ENCODE results near the gene BTBD9.

DNA sequence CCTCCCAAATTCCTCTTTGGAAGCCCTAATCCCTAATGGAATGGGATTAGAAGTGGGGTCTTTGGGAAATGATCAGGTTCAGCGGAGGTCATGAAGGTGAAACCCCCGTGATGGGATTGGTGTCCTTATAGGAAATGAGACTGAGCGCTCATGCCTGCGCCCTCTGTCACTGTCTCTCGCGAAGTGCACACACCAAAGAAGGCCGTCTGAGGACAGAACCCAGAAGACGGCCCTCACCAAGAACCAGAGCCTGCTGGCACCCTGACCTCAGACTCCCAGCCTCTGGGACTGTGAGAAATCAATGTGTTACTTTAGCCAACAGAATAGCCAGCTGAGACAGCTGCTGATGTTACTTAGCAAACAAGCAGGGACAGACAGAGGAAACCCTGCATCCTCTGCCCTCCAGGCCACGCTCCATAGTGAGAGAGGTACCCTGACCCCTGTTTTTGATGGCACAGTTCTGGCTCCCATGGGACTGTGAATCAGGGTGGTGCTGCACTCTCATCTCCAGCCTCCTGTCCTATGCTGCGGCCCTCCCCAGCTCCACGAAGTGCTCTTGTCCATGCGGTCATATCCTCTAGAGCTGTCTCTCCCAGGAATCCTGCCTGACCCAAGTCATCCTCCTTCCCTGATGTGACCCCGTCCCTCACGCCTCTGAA lies 450.9 kb downstream of the BTBD9 start:
- TF ChIP-seq, protein P1, sequence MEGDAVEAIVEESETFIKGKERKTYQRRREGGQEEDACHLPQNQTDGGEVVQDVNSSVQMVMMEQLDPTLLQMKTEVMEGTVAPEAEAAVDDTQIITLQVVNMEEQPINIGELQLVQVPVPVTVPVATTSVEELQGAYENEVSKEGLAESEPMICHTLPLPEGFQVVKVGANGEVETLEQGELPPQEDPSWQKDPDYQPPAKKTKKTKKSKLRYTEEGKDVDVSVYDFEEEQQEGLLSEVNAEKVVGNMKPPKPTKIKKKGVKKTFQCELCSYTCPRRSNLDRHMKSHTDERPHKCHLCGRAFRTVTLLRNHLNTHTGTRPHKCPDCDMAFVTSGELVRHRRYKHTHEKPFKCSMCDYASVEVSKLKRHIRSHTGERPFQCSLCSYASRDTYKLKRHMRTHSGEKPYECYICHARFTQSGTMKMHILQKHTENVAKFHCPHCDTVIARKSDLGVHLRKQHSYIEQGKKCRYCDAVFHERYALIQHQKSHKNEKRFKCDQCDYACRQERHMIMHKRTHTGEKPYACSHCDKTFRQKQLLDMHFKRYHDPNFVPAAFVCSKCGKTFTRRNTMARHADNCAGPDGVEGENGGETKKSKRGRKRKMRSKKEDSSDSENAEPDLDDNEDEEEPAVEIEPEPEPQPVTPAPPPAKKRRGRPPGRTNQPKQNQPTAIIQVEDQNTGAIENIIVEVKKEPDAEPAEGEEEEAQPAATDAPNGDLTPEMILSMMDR (IDR thresholded peaks at IDR 0.05; ENCODE audit: poor library complexity) = no peak
- TF ChIP-seq EZH2 (IDR thresholded peaks at IDR 0.05; ENCODE audit: borderline replicate concordance) = no peak

Data from hepatocyte (in vitro differentiated cells).